GM23338 (cell line): ENCODE measurements around the gene ARFGAP2. TPM values are rescaled to one million over a fixed set of nuclear protein-coding genes. Genes with fewer than 3 reads are reported as not detected.

Experiments used
- ATAC-seq: fragments of 200-7000 bp; cut with Tn5 transposase; 3 replicates; pipeline ENCODE4 v1.9.1; 2020
- DNase-seq: peaks from one replicate; pipeline ENCODE4 v3.0.0-alpha.2; 2015; ENCODE audit warnings: low spot score
- H2AFZ ChIP-seq: fragments of 200-600 bp; sonication (generic); 2 replicates; pipeline ENCODE4 v1.8.0; 2016; ENCODE audit warnings: antibody characterized with exemption, mild to moderate bottlenecking, moderate library complexity
- H3F3A ChIP-seq: fragments of 200-600 bp; sonication (generic); replicated peaks from 2 replicates; pipeline ENCODE4 v1.8.0; 2017; ENCODE audit warnings: antibody characterized with exemption, mixed run types, low read depth
- H3K27ac ChIP-seq: fragments of 200-600 bp; sonication (generic); 2 replicates; pipeline ENCODE4 v1.6.1; 2016; ENCODE audit warnings: low read depth
- H3K27me3 ChIP-seq: fragments of 200-600 bp; sonication (generic); 2 replicates; pipeline ENCODE4 v1.8.0; 2016; ENCODE audit warnings: mild to moderate bottlenecking, mixed run types, moderate library complexity; ENCODE audit not compliant: insufficient read depth
- H3K36me3 ChIP-seq: fragments of 200-600 bp; sonication (generic); 2 replicates; pipeline ENCODE4 v1.8.0; 2016; ENCODE audit warnings: mild to moderate bottlenecking; ENCODE audit not compliant: insufficient read depth
- H3K4me1 ChIP-seq: fragments of 200-600 bp; sonication (generic); 2 replicates; pipeline ENCODE4 v1.8.0; 2016; ENCODE audit warnings: mild to moderate bottlenecking, moderate library complexity; ENCODE audit not compliant: insufficient read depth
- H3K4me2 ChIP-seq: fragments of 200-600 bp; sonication (generic); 2 replicates; pipeline ENCODE4 v1.7.1; 2017; ENCODE audit warnings: mixed run types
- H3K4me3 ChIP-seq: fragments of 200-600 bp; sonication (generic); 2 replicates; pipeline ENCODE4 v1.6.1; 2016; ENCODE audit warnings: mixed run types
- H3K79me2 ChIP-seq: fragments of 200-600 bp; sonication (generic); replicated peaks from 2 replicates; pipeline ENCODE4 v1.8.0; 2017; ENCODE audit warnings: mild to moderate bottlenecking; ENCODE audit not compliant: insufficient read depth
- H3K9me2 ChIP-seq: fragments of 200-600 bp; sonication (generic); 2 replicates; pipeline ENCODE4 v1.8.0; 2017; ENCODE audit not compliant: insufficient read depth
- H4K20me1 ChIP-seq: fragments of 200-600 bp; sonication (generic); replicated peaks from 2 replicates; pipeline ENCODE4 v1.8.0; 2017; ENCODE audit warnings: mild to moderate bottlenecking; ENCODE audit not compliant: insufficient read depth
- H3K27ac Mint-ChIP-seq: 2 replicates; pipeline ENCODE4 v1.8.0; 2020; ENCODE audit warnings: inconsistent platforms, mild to moderate bottlenecking, moderate library complexity, mixed read lengths
- H3K27me3 Mint-ChIP-seq: 3 replicates; pipeline ENCODE4 v1.8.0; 2022; ENCODE audit warnings: low read depth, mild to moderate bottlenecking, moderate library complexity, mixed read lengths, inconsistent platforms; ENCODE audit not compliant: insufficient read depth, poor library complexity
- H3K36me3 Mint-ChIP-seq: 3 replicates; pipeline ENCODE4 v1.8.0; 2021; ENCODE audit warnings: low read depth, mild to moderate bottlenecking, inconsistent platforms, moderate library complexity, mixed read lengths
- H3K4me1 Mint-ChIP-seq: 3 replicates; pipeline ENCODE4 v1.8.0; 2020; ENCODE audit warnings: mild to moderate bottlenecking, inconsistent platforms, mixed read lengths
- H3K4me3 Mint-ChIP-seq: 3 replicates; pipeline ENCODE4 v1.8.0; 2021; ENCODE audit warnings: moderate library complexity, mild to moderate bottlenecking, inconsistent platforms, mixed read lengths
- H3K9me3 Mint-ChIP-seq: 3 replicates; pipeline ENCODE4 v1.8.0; 2020; ENCODE audit warnings: moderate library complexity, mild to moderate bottlenecking, inconsistent platforms, mixed read lengths
- CREB1 ChIP-seq: fragments of 250-450 bp; sonication (Bioruptor Pico); IDR thresholded peaks from 2 replicates; pipeline ENCODE4 v1.5.0; 2020; ENCODE audit warnings: low read depth, mild to moderate bottlenecking, moderate library complexity
- CTCF ChIP-seq, 2 experiments: fragments of 200-600 bp in 1 of 2; sonication (generic) in 1 of 2; conservative IDR thresholded peaks; 2 replicates each; pipeline versions ENCODE4 v1.5.1 to v1.6.1; 2016 to 2017; ENCODE audit warnings: antibody characterized with exemption in 2 of 2, low read depth in 2 of 2, mild to moderate bottlenecking in 2 of 2, moderate library complexity in 1 of 2
- ETS1 ChIP-seq: IDR thresholded peaks from 2 replicates; pipeline ENCODE4 v1.6.1; 2016; ENCODE audit warnings: antibody characterized with exemption
- EZH2 ChIP-seq: fragments of 200-600 bp; sonication (generic); IDR thresholded peaks from one replicate; pipeline ENCODE4 v1.8.0; 2017; ENCODE audit warnings: antibody characterized with exemption, mild to moderate bottlenecking, low read depth; ENCODE audit not compliant: unreplicated experiment
- EZH2phosphoT487 ChIP-seq: fragments of 200-600 bp; sonication (generic); IDR thresholded peaks from one replicate; pipeline ENCODE4 v1.8.1; 2018; ENCODE audit warnings: antibody characterized with exemption; ENCODE audit not compliant: unreplicated experiment
- JUNB ChIP-seq: IDR thresholded peaks from one replicate; pipeline ENCODE4 v1.6.1; 2016; ENCODE audit warnings: antibody characterized with exemption; ENCODE audit not compliant: unreplicated experiment
- NANOG ChIP-seq: IDR thresholded peaks from 2 replicates; pipeline ENCODE4 v1.6.1; 2016; ENCODE audit warnings: antibody characterized with exemption, borderline replicate concordance
- POLR2AphosphoS5 ChIP-seq: IDR thresholded peaks from 2 replicates; pipeline ENCODE4 v1.6.1; 2016; ENCODE audit warnings: antibody characterized with exemption, low read depth
- STAT1 ChIP-seq: IDR thresholded peaks from one replicate; pipeline ENCODE4 v1.6.1; 2016; ENCODE audit warnings: antibody characterized with exemption; ENCODE audit not compliant: unreplicated experiment
- ZNF114 ChIP-seq: fragments of 250-450 bp; sonication (Bioruptor Pico); IDR thresholded peaks from 2 replicates; pipeline ENCODE4 v1.5.0; 2020; ENCODE audit warnings: mild to moderate bottlenecking, moderate library complexity
- ZNF331 ChIP-seq: fragments of 250-450 bp; sonication (Bioruptor Pico); IDR thresholded peaks from 2 replicates; pipeline ENCODE4 v1.5.0; 2020; ENCODE audit warnings: low read depth, mild to moderate bottlenecking, moderate library complexity
- ZNF462 ChIP-seq: fragments of 250-450 bp; sonication (Bioruptor Pico); IDR thresholded peaks from 2 replicates; pipeline ENCODE4 v1.5.0; 2020; ENCODE audit warnings: mild to moderate bottlenecking, moderate library complexity
- polyA plus RNA-seq: library from polyadenylated mRNA; unstranded; fragments of >200 nt; fragmentation: Nextera tagmentation; extraction: Ambion mirVana; gene quantifications from 2 replicates; pipeline ENCODE4 v1.2.1, GENCODE V29; 2016
- total RNA-seq: library from RNA; depleted of rRNA; stranded (reverse); fragments of >200 nt; shearing (Covaris generic); gene quantifications from 2 replicates; pipeline ENCODE4 v1.2.3, GENCODE V29; 2014
- TF ChIP-seq, protein P1 (sequence below): IDR thresholded peaks from one replicate; pipeline ENCODE4 v1.6.1; 2018; ENCODE audit warnings: antibody characterized with exemption; ENCODE audit not compliant: unreplicated experiment

Gene ARFGAP2
- total and polyA plus RNA-seq, 2 experiments from 2014 or later = 25.6 to 122 TPM

GRCh38 chr11:47178737-47179654 is 2.3 kb upstream of the ARFGAP2 start:
- ATAC-seq (no peak), DNase-seq (no peak)
- Histone ChIP-seq H3K27ac (no peak overlapping the region), H3K4me1 (peaks cover 5% of the 10 kb centered on the region; the same call in 1 of the 2 replicates), H3K4me2 (no peak overlapping the region), H3K79me2 (peaks cover 38% of the 10 kb centered on the region), H3K27me3 (no peaks in the 10 kb centered on the region), H2AFZ (no peak overlapping the region), H3K36me3 (no peaks in the 10 kb centered on the region), H3F3A (peaks cover 15% of the 10 kb centered on the region), H4K20me1 (no peaks in the 10 kb centered on the region; the same call in 1 of the 2 replicates), H3K9me2 (no peaks in the 10 kb centered on the region), H3K4me3 (no peak overlapping the region)
- H3K27me3 Mint-ChIP-seq = peaks cover 22% of the 10 kb centered on the region
- no peak overlapping the region for H3K27ac Mint-ChIP-seq
- H3K4me3 Mint-ChIP-seq = no peak overlapping the region
- H3K9me3 Mint-ChIP-seq = no peaks in the 10 kb centered on the region
- peaks cover 19% of the 10 kb centered on the region for H3K4me1 Mint-ChIP-seq
- TF ChIP-seq ZNF462 (CRISPR knock-in tag) = no peak
- no peak for TF ChIP-seq CREB1 (CRISPR knock-in tag)
- TF ChIP-seq, protein P1, sequence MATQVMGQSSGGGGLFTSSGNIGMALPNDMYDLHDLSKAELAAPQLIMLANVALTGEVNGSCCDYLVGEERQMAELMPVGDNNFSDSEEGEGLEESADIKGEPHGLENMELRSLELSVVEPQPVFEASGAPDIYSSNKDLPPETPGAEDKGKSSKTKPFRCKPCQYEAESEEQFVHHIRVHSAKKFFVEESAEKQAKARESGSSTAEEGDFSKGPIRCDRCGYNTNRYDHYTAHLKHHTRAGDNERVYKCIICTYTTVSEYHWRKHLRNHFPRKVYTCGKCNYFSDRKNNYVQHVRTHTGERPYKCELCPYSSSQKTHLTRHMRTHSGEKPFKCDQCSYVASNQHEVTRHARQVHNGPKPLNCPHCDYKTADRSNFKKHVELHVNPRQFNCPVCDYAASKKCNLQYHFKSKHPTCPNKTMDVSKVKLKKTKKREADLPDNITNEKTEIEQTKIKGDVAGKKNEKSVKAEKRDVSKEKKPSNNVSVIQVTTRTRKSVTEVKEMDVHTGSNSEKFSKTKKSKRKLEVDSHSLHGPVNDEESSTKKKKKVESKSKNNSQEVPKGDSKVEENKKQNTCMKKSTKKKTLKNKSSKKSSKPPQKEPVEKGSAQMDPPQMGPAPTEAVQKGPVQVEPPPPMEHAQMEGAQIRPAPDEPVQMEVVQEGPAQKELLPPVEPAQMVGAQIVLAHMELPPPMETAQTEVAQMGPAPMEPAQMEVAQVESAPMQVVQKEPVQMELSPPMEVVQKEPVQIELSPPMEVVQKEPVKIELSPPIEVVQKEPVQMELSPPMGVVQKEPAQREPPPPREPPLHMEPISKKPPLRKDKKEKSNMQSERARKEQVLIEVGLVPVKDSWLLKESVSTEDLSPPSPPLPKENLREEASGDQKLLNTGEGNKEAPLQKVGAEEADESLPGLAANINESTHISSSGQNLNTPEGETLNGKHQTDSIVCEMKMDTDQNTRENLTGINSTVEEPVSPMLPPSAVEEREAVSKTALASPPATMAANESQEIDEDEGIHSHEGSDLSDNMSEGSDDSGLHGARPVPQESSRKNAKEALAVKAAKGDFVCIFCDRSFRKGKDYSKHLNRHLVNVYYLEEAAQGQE = no peak
- no peak for TF ChIP-seq ZNF114 (CRISPR knock-in tag)
- no peak for TF ChIP-seq CTCF (conservative IDR thresholded peaks at IDR 0.05; ENCODE audit: low read depth in 2 of 2)
- no peak for TF ChIP-seq EZH2
- no peak for TF ChIP-seq POLR2AphosphoS5
- TF ChIP-seq NANOG = no peak
- TF ChIP-seq EZH2phosphoT487 = no peak
- TF ChIP-seq JUNB = no peak
- no peak for TF ChIP-seq ETS1
- TF ChIP-seq ZNF331 (CRISPR knock-in tag) = no peak
- TF ChIP-seq STAT1 = no peak
- peaks cover 14% of the 10 kb centered on the region for H3K36me3 Mint-ChIP-seq
